GM19372 (cell line): ENCODE results near the gene SLC7A9.
"Not testable (repeated sequence)": the region's sequence is repeated elsewhere in the genome, so short reads cannot be mapped to it uniquely, and the experiment has no call there.

ENCODE experiments used
- ATAC-seq: cut with Tn5 transposase; IDR thresholded peaks from one replicate; pipeline ENCODE4 v1.9.1; 2021; ENCODE audit warnings: mild to moderate bottlenecking, low read depth, moderate library complexity; ENCODE audit not compliant: unreplicated experiment

SLC7A9 gene

DNA sequence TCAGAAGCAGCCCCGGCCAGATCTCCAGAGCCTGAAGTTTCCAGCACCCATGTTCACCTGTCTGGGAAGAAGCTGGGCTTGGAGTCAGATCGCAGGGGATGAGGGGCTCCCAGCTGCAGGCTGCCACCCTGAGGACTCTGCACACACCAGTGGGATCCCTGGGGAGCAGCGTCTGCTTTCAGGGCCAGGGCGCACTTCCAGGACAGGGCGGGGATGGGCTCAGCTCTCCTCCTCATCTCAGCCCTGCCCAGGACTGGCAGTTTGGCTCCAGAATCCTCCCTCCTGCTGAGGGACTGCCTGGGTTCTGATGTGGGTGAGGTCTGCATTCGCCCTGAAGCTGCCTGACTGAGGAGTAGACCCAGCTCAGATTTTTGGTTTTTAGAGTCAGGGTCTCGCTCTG, 3.5 kb downstream of the SLC7A9 start:
- no peak for ATAC-seq

DNA sequence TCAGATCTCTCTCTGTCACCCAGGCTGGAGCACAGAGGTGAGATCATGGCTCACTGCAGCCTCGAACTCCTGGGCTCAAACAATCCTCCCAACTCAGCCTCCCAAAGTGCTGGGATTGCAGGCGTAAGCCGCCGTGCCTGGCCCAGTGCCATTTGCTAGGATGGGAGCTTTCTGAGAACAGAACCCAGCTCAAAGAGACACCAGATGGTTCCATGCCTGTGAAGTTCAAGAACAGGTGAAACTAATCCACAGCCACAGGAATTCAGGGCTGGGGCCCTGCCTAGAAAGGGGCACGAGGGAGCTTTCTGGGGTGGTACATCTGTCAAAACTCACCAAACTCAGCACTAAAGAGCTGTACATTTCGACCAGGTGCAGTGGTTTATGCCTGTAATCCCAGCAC, 4.2 kb downstream of the SLC7A9 start:
- ATAC-seq = no peak

DNA sequence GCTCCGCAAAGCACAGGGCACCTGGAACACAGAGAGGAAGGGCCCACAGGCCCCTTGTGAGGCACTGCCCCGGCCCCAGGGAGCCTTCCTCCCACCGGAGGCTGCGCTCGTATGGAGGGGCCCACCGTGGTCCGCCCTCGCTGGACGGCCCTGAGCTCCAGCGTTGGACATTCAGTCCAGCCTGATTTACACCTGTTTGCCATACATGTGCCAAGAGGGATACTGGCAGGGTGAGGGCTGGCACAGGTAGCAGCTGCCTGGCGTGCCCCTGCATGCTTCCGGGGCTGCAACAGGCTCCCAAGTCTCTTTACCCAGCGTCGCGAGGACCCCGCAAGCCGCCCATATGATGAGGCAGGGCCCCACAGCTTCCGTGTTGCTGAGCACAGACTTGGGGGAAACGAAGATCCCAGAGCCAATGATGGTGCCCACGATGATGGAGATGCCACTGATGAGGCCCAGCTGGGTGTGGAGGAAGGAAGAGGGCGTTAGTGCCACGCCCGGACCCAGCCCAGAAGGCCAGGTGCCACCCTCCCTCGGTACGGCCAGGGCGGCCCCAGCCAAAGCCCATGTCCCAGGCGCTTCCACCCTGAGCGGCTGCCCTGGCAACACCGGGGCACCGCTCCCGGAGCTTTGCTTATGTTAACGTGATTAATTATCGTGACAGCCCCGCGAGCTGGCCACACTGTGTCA, 5.1 kb downstream of the SLC7A9 start:
- ATAC-seq = no peak

DNA sequence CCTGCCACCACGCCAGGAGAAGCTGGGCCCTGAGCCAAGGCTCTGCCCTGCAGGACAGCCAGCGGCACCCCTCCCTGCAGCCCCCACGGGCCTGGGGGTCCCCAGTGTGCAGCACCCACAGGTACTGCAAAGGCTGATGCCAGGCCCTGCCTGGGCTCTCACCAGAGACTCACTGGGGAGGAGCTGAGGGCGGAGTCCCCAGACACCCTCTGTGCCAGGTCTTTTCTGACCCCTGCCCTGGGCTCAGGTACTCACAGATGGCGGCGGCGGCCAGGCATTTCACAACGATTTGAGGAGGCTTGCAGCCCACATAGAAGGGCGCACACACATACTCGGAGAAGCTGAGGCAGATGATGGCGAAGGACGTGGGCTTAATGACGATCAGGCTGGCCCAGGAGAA, 5.7 kb downstream of the SLC7A9 start:
- ATAC-seq = no peak

DNA sequence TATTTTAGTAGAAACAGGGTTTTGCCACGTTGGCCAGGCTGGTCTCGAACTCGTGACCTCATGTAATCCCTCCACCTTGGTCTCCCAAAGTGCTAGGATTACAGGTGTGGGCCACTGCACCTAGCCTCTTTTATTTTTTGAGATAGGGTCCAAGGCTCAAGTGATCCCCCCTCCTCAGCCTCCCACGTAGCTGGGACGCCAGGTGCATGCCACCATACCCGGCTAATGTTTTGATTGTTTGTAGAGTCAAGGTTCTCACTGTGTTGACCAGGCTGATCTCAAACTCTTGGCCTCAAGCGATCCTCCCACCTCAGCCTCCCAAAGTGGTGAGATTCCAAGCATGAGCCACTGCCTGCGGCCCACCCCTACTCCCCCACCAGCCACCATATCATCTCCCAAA, 6.3 kb downstream of the SLC7A9 start:
- no peak for ATAC-seq

DNA sequence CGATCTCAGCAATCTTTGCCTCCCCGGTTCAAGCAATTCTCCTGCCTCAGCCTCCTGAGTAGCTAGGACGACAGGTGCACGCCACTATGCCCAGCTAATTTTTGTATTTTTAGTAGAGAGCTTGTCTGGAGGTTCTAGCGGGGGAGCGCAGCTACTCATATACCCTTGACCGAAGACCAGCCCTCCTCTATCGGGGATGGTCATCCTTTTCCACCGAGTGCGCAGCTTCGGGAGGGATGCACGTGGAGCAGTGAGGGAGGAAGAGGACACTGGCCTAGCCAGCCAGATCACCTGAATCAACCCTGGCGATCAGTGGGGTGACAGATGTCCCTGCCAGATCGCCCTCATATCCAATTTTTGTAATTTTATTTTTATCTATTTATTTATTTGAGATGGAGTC, 6.8 kb downstream of the SLC7A9 start:
- no peak for ATAC-seq

DNA sequence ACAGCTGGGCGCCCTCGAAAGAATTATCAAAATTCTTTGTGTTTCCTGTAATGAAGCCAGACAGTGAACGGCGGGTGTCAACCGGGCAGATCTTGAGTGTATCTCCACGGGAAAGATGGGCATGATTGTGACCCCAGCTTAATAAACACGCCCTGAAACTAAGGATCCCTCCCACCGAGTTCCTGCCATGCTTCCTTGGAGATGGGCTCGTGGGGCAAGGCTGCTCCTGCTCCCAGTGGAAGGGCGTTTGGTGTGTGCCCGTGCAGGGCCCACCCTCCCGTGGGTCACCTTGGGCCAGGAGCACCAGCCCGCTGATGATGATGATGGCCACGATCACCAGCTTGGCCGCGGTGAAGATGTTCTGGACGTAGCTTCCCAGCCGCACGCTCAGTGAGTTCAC, 7.4 kb downstream of the SLC7A9 start:
- ATAC-seq = no peak

DNA sequence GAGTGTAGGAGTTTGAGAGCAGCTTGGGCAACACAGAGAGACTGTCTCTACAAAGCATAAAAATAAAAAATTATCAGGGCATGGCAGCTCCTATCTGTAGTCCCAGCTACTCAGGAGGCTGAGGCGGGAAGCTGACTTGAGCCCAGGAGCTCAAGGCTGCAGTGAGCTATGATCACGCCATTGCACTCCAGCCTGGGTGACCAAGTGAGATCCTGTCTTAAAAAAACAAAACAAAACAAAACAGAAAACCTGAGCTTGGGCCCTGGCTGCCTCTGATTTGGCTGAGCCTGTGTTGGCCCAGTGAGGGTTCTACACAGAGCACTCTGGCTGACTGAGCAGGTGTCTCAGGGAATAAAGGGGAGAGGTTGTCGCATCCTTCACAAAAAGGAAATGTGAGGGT, 8.0 kb downstream of the SLC7A9 start:
- ATAC-seq = no peak

DNA sequence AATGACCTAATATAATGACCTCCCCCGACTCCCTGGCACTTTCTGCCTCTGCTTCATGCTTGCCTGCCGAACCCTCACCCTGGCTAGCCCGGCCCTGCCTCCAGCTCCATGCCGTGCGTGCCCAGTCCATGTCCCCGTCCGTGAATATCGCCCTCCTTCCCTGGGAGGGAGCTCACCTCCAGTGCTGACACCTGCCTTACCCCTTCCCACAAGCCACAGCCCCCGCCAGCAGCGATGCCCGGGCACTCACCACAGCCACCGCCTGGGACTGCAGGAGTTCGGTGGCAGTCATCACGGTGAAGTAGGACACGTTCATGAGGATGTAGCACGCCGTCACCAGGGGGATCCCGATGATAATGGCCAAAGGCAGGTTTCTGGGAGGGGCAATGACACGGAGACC, 10.0 kb downstream of the SLC7A9 start:
- ATAC-seq = no peak

DNA sequence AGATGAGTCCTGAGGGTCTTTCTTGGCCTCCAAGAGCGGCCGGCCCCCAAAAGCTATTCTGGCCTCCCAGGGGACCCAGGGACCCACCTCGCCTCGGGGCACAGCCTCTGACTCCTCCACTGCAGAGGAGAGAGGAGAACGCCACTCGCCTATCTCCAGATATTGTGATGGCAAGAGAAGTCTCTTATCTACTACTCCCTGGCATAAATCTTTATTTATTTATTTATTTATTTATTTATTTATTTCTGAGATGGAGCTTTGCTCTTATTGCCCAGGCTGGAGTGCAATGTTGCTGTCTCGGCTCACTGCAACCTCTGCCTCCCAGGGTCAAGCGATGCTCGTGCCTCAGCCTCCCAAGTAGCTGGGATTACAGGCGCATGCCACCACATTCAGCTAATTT, 11.0 kb downstream of the SLC7A9 start:
- ATAC-seq = no peak

DNA sequence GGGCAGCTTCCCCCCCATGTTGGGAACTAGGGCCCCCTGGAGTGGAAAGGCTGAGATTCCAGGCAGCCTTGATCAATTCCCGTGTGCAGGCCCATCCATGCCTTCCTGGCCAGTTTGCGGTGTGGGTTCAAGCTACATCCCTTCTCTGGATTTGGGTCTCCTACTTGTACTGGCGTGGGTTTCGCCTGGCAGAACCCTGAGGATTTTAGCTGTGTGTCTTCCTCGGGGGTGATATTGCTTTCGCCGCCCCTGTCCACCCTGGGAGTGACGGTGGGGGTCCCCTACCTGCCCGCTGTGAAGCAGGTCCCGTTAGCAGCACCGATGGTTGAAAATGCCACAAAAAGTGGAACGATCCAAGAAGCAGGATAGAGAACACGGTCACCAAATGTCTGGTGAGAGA, 11.4 kb downstream of the SLC7A9 start:
- ATAC-seq = no peak

DNA sequence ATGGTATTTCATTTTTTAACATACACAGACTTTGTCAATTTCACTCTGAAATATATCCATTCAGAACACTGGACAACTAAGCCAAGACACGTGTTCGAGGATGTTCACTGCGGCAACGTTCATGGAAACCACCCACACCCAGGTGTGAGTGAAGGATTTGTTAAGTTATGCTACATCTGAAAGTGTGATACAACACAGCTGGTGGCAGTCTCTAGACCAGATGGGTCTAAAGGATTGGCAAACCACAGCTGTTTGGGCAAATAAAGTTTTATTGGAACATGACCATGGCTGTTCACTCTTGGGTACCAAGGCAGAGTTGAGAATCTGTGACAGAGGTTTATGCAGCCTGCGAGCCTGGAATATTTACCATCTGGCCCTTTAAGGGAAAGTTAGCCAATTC, 12.0 kb downstream of the SLC7A9 start:
- ATAC-seq = no peak

DNA sequence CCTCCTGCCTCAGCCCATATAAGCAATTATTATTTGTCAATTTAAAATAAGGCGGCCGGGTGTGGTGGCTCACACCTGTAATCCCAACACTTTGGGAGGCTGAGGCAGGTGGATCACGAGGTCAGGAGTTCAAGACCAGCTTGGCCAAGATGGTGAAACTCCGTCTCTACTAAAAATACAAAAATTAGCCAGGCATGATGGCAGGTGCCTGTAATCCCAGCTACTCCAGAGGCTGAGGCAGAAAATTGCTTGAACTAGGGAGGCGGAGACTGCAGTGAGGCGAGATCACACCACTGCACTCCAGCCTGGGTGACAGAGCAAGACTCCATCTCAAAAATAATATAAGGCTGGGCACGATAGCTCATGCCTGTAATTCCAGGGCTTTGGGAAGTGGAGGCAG, 12.7 kb downstream of the SLC7A9 start:
- not testable (repeated sequence) for ATAC-seq

DNA sequence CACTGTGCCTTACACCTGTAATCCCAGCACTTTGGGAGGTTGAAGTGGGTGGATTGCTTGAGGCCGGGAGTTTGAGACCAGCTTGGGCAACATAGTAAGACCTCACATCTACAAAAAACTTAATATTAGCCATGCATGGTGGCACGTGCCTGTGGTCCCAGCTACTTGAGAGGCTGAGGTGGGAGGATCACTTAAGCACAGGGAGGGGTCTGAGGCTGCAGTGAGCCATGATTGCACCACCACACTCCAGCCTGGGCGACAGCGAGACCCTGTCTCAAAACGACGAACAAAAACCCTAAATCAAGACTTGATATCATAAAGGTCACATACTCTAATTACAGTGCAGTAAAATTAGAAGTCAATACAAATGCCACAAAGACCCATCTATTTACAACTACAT, 17.4 kb downstream of the SLC7A9 start:
- ATAC-seq = no peak

DNA sequence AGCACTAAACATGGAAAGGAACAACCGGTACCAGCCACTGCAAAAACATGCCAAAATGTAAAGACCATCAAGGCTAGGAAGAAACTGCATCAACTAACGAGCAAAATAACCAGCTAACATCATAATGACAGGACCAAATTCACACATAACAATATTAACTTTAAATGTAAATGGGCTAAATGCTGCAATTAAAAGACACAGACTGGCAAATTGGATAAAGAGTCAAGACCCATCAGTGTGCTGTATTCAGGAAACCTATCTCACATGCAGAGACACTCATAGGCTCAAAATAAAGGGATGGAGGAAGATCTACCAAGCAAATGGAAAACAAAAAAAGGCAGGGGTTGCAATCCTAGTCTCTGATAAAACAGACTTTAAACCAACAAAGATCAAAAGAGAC, 21.5 kb downstream of the SLC7A9 start:
- ATAC-seq = not testable (repeated sequence)

DNA sequence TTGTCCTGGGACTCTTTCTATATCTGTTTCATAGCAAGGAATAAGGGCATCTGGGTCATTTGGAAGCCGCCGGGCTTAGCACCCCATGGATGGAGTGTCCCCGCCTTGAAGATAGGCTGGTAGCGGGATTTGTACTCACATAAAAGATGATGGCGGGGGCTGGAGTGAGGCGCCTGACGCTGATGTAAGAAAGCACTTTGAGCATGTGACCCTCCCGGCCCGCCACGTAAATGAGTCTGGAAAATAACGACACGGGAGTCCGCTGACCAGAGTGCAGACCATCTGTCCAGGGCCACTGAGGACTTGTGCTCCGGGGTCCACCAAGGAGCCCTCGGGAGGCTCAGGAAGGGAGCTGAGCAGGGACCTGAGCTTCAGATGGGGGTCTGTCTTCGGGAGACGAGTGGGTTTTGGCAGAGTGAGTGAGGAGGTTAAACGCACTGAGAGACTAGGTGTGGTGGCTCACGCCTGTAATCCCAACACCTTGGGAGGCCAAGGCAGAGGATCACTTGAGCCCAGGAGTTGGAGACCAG, 25.8 kb downstream of the SLC7A9 start:
- ATAC-seq = no peak

DNA sequence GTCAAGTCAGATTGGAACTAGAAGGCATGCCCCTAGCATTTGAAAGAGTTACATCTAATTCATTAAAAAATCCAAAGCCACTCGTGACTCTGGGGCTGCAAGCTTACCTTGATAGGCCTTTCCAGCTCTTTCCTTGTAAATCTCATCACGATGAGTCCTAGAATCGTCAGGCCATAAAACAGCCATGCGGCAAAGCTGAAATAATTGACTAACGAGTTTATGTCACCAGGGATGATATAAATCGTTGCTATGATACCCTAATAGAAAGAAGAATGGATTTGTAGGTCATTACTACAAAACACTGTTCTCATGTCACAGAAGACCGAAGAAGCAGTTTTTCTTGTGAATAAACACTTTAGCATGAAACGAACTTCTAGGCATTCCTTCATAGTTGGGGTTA, 27.5 kb downstream of the SLC7A9 start:
- no peak for ATAC-seq

DNA sequence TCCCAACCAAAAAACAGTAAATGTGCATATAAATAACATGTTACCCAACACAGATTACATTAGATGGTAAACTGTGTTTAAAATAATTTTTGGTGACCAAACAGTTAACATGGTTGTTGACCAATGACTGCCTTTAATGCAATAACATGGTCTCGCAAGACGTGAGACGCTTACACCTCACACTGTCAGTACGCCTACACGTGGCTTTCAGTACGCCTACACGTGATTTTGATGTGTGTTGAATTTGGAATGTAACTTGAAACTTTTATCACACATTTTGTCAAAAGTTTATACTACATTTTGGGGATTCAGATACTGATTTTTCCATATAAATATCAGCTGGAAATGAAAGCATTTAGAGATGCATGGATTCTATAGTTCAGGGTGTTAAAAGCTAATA, 32.0 kb downstream of the SLC7A9 start:
- no peak for ATAC-seq

DNA sequence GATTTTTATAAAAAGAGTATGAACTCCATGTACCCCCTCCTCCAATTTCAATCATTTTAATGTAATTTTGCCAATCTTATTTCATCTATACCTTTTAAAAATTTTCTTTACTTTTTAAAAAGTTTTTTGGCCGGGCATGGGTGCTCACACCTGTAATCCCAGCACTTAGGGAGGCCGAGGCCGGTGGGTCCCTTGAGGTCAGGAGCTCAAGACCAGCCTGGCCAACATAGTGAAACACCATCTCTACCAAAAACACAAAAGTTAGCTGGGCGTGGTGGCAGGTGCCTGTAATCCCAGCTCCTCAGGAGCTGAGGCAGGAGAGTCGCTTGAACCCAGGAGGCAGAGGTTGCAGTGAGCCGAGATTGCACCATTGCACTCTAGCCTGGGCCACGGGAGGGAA, 36.2 kb downstream of the SLC7A9 start:
- not testable (repeated sequence) for ATAC-seq

DNA sequence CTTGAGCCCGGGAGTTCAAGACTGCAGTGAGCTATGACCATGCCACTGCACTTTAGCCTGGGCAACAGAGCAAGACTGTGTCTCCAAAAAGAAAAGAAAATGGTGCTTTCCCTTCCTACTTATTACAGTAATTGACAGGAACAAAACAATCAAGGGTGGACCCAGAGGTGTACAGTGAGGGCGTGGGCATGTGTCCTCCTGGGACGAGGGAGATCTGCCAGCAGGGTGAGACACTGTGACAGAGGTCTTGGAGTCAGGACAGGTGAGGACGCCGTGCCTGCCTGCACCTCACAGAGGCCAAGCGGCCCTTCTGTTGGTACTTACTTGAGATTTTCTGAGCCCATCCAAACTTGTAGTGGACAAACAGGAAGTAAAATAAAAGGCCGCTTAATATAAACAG, 36.7 kb downstream of the SLC7A9 start:
- ATAC-seq = not testable (repeated sequence)

DNA sequence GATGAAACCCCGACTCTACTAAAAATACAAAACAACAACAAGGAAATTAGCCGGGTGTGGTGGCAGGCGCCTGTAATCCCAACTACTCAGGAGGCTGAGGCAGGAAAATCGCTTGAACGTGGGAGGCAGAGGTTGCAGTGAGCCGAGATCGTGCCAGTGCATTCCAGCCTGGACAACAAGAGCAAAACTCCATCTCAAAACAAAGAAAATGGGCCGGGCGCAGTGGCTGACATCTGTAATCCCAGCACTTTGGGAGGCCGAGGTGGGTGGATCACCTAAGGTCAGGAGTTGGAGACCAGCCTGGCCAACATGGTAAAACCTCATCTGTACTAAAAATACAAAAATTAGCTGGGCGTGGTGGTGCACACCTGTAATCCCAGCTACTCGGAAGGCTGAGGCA, 37.5 kb downstream of the SLC7A9 start:
- not testable (repeated sequence) for ATAC-seq

DNA sequence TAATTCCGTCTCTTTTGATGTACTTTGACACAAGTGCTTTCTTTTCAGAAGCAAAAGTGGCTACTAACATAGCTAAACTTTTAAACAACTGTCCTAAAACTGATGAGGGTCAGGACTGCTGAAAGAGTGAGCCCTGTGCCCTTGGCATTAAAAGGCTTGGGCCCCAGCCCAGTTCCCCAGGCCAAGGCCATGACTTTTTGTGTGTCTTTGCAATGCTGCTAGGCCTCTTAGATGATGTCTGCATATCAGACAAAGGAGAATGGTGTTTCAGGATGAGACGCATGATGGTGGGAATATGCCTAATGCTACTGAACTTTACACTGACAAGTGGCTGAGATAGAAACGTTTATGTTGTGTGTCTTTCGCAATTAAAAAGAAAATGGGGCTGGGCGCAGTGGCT, 38.0 kb downstream of the SLC7A9 start:
- no peak for ATAC-seq
